ENCODE results near the gene ASIC4.

Gene ASIC4

DNA sequence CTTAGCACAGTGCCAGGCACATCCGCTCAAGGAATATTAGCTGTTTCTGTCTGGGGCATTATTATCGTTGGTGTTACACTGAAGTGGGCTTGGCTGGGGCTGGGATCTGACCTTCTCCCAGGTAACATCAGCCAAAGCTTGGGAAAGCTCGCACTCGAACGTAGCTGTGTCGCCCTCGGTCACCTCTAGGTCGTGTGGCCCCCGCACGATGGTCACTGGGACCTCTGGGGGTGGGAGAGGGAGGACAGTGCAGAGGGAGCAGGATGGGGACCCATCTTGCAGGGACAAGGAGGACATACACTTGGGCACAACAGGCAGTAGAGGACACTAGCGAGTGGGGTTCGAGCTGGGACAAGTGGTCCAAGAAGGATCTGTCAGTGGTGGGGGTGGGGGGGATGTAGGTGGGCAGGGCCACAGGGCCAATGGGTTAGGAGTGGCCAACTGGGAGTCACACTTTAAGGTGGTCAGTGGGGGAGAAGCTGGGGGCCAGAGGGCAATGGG, 39.2 kb downstream of the ASIC4 start:
- DNase-seq, result no peak

GRCh38 chr2:219554350-219554749, 40.1 kb downstream of the ASIC4 start:
- DNase-seq, result no peak

DNA sequence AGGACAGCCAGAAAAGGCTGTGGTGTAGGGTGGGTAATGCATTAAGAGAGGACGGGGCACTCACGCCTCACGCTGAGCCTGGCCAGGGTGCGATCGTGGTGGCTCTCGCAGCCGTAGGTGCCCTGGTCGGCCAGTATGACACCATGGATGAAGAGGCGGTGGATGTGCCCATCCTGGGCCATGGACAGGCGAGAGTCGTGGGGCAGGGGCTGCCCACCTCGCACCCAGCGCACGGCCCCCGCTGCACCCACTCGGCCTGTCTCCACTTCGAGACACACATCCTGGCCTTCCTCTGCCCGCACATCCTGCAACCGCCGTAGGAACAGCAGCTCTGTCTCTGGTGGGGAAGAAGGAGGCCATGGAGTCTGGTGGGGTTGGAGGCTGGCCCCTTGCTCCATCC, 41.7 kb downstream of the ASIC4 start:
- DNase-seq, result no peak

DNA sequence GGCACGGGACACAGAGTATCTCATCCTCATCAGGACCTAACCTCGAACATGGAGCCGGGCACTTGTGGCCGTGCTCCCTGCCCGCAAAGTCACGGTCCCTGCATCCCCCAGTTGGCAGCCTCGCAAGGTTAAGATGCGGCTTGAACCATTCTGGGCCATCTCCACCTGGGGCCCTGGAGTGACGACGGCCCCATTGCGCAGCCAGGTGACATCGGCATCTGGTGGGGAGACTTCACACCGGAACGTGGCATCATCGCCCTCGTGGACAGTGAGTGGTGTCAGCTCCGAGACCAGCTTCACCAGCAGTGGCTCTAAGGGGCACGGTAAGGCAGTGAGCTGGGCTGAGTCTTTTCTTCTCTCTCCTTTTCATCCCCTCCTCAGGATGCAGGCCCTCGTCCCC, 42.1 kb downstream of the ASIC4 start:
- no peak for DNase-seq

DNA sequence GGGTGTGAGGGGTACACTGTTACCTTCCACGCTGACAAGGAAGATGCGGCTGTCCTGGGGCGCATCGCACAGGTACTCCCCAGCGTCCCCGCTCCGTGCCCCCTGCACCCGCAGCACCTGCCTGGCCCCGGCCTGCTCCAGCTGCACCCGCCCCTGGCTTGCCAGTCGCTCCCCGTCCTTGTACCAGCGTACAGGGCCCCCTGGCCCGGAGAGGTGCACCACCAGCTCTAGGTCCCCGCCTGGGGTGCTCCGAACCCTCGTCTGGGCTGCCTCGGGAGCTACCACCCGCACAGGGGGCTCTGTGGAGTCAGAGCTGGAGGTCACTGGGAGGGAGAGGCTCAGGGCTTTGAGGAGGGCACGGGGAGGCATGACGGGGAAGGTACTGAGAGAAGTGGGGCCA, 43.0 kb downstream of the ASIC4 start:
- DNase-seq, result no peak

DNA sequence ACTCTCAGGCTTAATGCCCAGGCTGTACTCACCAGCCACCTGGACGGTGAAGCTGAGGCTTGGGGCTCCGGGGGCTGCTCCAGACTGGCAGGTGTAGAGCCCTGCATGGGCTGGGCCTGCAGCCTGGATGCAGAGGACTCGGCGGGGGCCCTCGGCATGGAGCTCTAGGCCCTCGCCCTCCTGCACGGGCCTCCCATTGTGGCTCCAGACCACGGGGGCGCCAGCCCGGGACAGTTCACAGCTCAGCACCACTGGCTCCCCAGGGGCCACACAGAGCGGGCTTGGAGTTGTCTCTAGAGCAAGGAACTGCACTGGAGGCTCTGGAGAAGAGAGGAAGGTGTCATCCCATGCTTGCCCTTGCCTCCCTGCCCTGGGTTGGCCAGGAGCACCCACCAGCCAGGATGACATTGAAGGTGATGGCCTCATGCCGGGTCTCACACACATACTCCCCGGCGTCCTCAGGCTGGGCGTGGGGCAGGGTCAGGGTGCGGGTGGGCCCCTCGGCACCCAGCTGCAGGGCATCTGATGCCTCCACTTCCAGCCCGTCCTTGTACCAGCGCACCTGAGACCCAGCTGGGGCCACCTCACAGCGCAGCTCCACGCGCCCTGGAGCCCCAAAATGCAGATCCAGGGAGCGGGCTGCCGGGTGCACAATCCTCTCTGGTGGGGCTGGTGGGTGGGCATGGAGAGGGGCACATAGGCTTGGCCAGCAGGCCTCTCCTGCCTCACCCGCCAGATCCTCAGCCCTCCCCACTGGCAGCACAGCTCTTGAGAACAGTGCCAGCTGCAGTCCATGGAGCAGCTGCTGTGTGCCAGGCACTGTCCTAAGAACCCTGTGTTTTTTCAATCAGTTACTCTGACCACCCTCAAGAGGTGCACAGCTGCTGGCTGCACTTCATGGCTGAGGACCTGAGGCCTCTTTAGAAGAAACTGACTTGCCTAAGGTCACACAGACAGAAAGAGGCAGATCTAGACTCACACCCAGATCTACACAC, 43.8 kb downstream of the ASIC4 start:
- DNase-seq, result no peak

GRCh38 chr2:219559156-219559915, 45.1 kb downstream of the ASIC4 start:
- DNase-seq, result no peak

DNA sequence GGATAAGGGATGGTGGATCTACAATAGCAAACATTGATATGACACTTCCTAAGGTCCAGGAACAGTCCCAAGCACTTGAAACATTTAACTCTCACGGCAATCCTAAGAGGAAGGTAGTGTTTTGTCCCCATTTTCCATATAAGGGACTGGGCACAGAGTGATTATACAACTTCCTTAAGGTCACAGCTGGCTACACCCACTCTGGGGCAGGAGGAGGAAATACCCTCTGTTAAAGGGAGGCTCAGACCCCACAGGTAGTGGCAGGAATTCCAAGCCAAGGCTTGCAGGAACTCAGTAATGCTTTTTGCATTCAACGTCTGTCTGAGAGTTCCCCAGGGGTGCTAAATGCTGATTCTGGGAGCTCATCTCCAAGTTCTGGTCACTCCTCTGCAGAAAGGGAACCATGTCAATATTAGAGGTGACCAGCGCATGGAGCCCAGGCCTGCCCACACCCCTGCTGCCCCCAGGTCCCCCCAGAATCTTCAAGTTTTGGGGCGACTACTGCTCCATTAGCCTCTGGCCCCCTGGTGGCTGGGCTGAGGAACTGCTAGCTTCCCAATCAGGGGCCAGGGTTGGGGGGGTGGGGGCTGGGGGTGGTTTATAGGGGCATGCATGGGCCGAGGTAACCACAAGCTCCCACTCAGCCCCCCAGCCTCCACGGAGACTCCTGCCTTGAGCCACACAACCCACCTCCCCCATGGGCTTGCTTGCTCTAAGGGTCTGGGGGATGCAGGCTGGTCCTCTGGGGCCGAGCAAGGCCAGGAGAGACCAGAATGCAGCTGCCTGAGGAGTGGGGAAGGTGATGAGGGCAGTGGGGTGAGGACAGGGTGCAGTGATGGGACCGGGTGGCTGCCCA, 46.0 kb downstream of the ASIC4 start:
- DNase-seq, result no peak

- DNase-seq, result no peak
Observed at GRCh38 chr2:219560893-219561178, 46.6 kb downstream of the ASIC4 start.

- no peak for DNase-seq
Observed at GRCh38 chr2:219561179-219562048, 47.1 kb downstream of the ASIC4 start.

GRCh38 chr2:219562049-219563020, 48.1 kb downstream of the ASIC4 start:
- no peak for DNase-seq

- no peak for DNase-seq
Observed at GRCh38 chr2:219563271-219563928, 49.1 kb downstream of the ASIC4 start.

- DNase-seq, result no peak
Observed at GRCh38 chr2:219565130-219566080, 51.1 kb downstream of the ASIC4 start.

- no peak for DNase-seq
Observed at GRCh38 chr2:219566640-219567039, 52.4 kb downstream of the ASIC4 start.

- DNase-seq, result no peak
Observed at GRCh38 chr2:219567131-219567530, 52.8 kb downstream of the ASIC4 start.

DNA sequence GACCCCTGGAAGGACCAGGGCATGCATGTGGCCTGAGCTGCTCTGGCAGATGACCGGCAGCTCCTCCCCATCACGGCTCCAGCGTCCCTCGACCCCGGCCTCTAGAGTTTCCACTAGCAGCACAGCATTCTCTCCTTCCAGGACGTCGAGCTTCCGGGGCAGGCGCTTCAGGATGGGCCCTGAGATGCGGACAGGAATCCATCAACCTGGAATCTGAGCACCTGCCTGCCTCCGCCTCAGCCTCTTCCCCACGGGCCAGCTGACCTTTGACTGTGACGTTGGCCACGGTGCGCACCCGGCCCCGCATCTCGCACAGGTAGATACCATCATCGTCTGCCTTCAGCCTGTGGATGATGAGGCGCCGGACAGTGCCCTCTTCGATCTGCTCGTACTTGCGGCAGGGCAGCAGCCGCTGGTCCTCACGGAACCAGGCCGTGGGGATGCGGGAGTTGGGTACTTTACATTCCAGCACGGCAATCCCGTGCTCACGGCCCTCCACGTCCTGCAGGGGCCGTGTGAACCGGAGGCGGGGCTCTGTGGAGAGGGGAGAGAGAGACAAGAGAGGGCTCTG, 53.6 kb downstream of the ASIC4 start:
- no peak for DNase-seq

DNA sequence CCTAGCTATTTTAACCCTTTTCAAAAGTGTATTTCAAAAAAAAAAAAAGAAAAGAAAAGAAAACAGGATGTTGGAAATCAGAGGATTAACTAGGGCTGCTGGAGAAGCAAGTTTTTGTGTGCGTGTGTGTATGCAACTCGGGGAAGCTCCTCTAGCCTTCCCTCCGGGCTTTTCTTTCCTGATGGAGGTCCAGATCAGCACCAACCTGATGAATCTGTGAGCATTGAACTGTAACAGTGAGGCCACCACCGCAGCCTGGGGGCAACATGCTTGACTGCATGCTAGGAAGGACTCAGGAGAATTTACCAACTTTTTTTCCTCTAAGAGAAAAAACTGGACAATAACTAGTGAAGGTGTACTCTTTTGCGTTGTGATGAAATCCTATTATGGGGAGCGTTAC, 54.8 kb downstream of the ASIC4 start:
- DNase-seq, result no peak

- DNase-seq, result no peak
Observed at GRCh38 chr2:219569635-219570034, 55.4 kb downstream of the ASIC4 start.

Measured in right kidney (tissue), 1 donor.